Upper lobe of left lung (tissue), 6 donors: Measurements from ENCODE around the gene DDX10. TPM values are rescaled to one million over a fixed set of nuclear protein-coding genes. Genes with fewer than 3 reads are reported as not detected.
A peak's percentile ranks its signal among the peaks of the same experiment; 100 is the strongest.

Experiments
- ATAC-seq, 2 donors: fragments of 200-7000 bp; cut with Tn5 transposase; one replicate each; pipeline ENCODE4 v1.9.1; 2022; ENCODE audit warnings: mild to moderate bottlenecking in 2 of 2, moderate library complexity in 2 of 2; ENCODE audit not compliant: low FRiP score in 2 of 2
- DNase-seq, 2 donors: peaks; one replicate each; pipeline ENCODE4 v3.0.0-alpha.2; 2019 to 2020
- H3K27ac ChIP-seq, 4 donors: fragments of 200-600 bp; sonication (generic); one replicate each; pipeline ENCODE4 v1.5.1; 2016 to 2019
- H3K27me3 ChIP-seq, 4 donors: fragments of 200-600 bp; sonication (generic); one replicate each; pipeline ENCODE4 v1.5.1; 2017 to 2019
- H3K36me3 ChIP-seq, 4 donors: fragments of 200-600 bp; sonication (generic); one replicate each; pipeline ENCODE4 v1.5.1; 2016 to 2019
- H3K4me1 ChIP-seq, 4 donors: fragments of 200-600 bp; sonication (generic); one replicate each; pipeline ENCODE4 v1.5.1; 2018 to 2019
- H3K4me3 ChIP-seq, 4 donors: fragments of 200-600 bp; sonication (generic); one replicate each; pipeline ENCODE4 v1.5.1; 2017 to 2019; ENCODE audit warnings: mild to moderate bottlenecking in 2 of 4, moderate library complexity in 1 of 4
- H3K9me3 ChIP-seq, 4 donors: fragments of 200-600 bp; sonication (generic); one replicate each; pipeline ENCODE4 v1.5.1; 2018 to 2019
- CTCF ChIP-seq, 6 experiments: fragments of 450-650 bp in 4 of 6; fragments of 200-600 bp in 2 of 6; sonication (generic) in 2 of 6; IDR thresholded peaks; one replicate each; pipeline ENCODE4 v1.5.1; 2016 to 2019; ENCODE audit warnings: antibody characterized with exemption in 6 of 6
- EP300 ChIP-seq, 4 donors: sonication (generic); formaldehyde crosslinking; IDR thresholded peaks; one replicate each; pipeline ENCODE4 v1.5.1; 2017; ENCODE audit warnings: antibody characterized with exemption in 4 of 4, control low read depth in 2 of 4
- POLR2A ChIP-seq, 4 donors: fragments of 450-650 bp; IDR thresholded peaks; one replicate each; pipeline ENCODE4 v1.5.1; 2016 to 2017; ENCODE audit warnings: antibody characterized with exemption in 4 of 4, mild to moderate bottlenecking in 2 of 4
- POLR2AphosphoS5 ChIP-seq, 2 donors: sonication (generic); formaldehyde crosslinking; IDR thresholded peaks; one replicate each; pipeline ENCODE4 v1.5.1; 2017; ENCODE audit warnings: antibody characterized with exemption in 2 of 2
- WGBS, 2 donors: methylation state at CpG; one replicate each; pipeline ENCODE4 v1.1.5; 2017 to 2018; 5-methylcytosine and 5-hydroxymethylcytosine counted together
- total RNA-seq, 6 donors: library from RNA; depleted of rRNA in 4 of 6; stranded (reverse); fragments of >200 nt in 4 of 6; gene quantifications; one replicate each; pipeline versions ENCODE4 v1.1.0 to v1.2.1, GENCODE V29; 2016 to 2021
- donor health status: DM: no; HTN: no; CAD: no; lungs with moderate emphysema.
- donor health status: DM: no; HTN: yes; CAD: no; lungs with severe emphysema.

The DDX10 gene
- total RNA-seq = 10 to 100 TPM in 5 of 6 donors, 1 to 10 TPM in 1; 9.0 to 25.2 (median 17.4) TPM

DNA sequence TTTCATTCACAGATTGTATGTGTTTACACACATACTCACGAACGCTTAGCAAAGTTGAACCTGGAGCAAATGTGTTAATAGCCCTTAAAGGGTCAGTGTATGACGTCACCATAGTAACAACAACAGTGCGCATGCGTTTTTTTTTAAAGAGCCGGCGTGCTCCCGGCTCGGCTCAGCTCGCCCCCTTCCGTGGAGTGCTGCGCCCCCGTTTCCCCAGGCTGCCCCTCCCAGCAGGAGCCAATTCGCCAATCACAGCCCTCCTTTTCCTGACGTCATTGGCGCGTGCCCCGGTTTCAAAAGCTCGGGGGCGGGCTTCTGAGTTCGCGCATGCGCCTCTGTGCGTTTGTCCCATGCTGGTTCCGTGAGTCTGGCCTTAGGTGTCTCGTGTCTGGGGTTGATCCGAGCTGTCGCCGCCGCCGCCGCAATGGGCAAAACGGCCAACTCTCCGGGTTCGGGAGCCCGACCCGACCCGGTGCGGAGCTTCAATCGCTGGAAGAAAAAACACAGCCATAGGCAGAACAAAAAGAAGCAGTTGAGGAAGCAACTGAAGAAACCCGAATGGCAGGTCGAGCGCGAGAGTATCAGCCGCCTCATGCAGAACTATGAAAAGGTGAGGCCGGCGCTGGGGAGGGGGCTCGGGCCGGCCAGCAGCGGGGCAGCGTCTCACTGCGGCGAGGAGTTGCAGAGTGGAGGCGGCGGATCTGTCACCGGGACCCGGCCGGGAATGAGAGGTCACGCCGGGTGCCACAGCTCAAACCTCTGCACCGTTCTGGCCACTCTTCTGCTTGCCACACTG, at the start of gene DDX10:
TSS of gene DDX10 (plus strand) at position 340 of the 796 bp plus-strand sequence. CDS start at position 425, 85 bp downstream.
- peak; percentile 98 to 100 for ATAC-seq
- peak within 1 kb of the TSS; percentile 78 to 96 (median 90) for H3K4me3 ChIP-seq
- WGBS, 2 donors = 0% methylated on average over 46 to 61 of the region's 61 CpGs
- peaks cover 9 to 22% (median 20%) of the 10 kb centered on the region in 4 donors for H3K4me1 ChIP-seq
- no peaks in the 10 kb centered on the region for H3K9me3 ChIP-seq
- peak; percentile 95 to 96 for DNase-seq
- no peaks in the 10 kb centered on the region for H3K27me3 ChIP-seq
- TF ChIP-seq POLR2AphosphoS5 (IDR thresholded peaks at IDR 0.05) = peak; percentile 25 to 65
- TF ChIP-seq CTCF (IDR thresholded peaks at IDR 0.05) = no peak
- TF ChIP-seq POLR2A (IDR thresholded peaks at IDR 0.05) = peak in 2 of 4 donors; percentile 38 to 68
- no peak for TF ChIP-seq EP300 (IDR thresholded peaks at IDR 0.05)
- peak within 1 kb of the TSS; percentile 36 to 75 (median 55) for H3K27ac ChIP-seq
- peaks cover 0 to 5% (median 0%) of the 10 kb centered on the region in 4 donors for H3K36me3 ChIP-seq

DNA sequence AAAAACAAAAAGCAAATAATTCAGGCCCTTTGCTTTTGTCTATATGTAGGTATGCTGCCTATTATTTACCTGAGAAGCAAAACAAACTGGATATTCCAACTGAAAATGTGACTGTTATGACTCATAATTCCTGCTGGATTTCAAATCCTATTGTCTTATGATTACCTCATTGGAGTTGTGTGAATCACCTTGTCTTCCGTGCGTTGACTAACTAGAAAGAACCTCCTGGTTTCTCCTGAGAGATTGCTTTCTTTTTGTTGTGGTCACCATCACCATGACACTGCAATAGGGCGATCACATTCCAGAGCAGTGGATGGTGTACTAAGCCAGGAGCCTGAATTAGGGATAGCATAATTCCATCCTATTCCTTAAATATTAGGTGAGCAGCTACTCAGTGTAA, 48.3 kb upstream of the DDX10 start:
- DNase-seq (no peak), ATAC-seq (no peak)
- no peak overlapping the region for H3K27ac ChIP-seq
- WGBS, 2 donors = 90 to 92% methylated on average over 3 of the region's 3 CpGs
- no peaks in the 10 kb centered on the region for H3K36me3 ChIP-seq
- no peak overlapping the region for H3K4me3 ChIP-seq
- H3K9me3 ChIP-seq = no peaks in the 10 kb centered on the region
- TF ChIP-seq POLR2AphosphoS5 (IDR thresholded peaks at IDR 0.05) (no peak), EP300 (IDR thresholded peaks at IDR 0.05) (no peak), CTCF (IDR thresholded peaks at IDR 0.05) (no peak), POLR2A (IDR thresholded peaks at IDR 0.05) (no peak)
- H3K27me3 ChIP-seq = no peaks in the 10 kb centered on the region
- no peaks in the 10 kb centered on the region for H3K4me1 ChIP-seq

DNA sequence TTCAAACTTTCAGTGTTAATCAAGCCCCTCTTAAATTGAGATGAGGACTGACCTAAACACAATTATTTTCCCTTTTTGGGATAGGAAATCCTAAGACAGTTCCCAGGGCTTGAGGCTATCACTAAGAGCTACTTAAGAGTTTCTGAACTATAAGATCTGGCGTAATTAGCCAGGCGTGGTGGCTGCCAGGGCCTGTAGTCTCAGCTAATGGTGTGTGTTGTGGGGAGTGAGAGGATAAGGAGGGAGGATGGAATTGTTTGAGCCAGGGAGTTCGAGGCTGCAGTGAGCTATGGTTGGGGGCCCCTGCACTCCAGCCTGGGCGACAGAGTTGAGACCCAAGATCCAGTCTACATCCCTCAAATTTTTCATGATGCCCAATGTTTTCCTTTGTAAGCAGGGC, 47.8 kb upstream of the DDX10 start:
- H3K9me3 ChIP-seq = no peaks in the 10 kb centered on the region
- no peaks in the 10 kb centered on the region for H3K27me3 ChIP-seq
- DNase-seq (no peak), ATAC-seq (no peak)
- TF ChIP-seq POLR2AphosphoS5 (IDR thresholded peaks at IDR 0.05) (no peak), POLR2A (IDR thresholded peaks at IDR 0.05) (no peak), EP300 (IDR thresholded peaks at IDR 0.05) (no peak)
- H3K27ac ChIP-seq = no peak overlapping the region
- WGBS, 2 donors = 76 to 77% methylated on average over 4 of the region's 4 CpGs
- H3K4me1 ChIP-seq = no peaks in the 10 kb centered on the region
- no peaks in the 10 kb centered on the region for H3K36me3 ChIP-seq
- no peak overlapping the region for H3K4me3 ChIP-seq

GRCh38 chr11:108618529-108618928, 46.3 kb upstream of the DDX10 start:
- TF ChIP-seq CTCF (IDR thresholded peaks at IDR 0.05) (no peak), POLR2A (IDR thresholded peaks at IDR 0.05) (no peak), POLR2AphosphoS5 (IDR thresholded peaks at IDR 0.05) (no peak), EP300 (IDR thresholded peaks at IDR 0.05) (no peak)
- WGBS, 2 donors = 90 to 96% methylated on average over 1 of the region's 1 CpG
- Histone ChIP-seq H3K27ac (no peak overlapping the region), H3K4me1 (no peaks in the 10 kb centered on the region), H3K9me3 (no peaks in the 10 kb centered on the region), H3K27me3 (no peaks in the 10 kb centered on the region), H3K4me3 (no peak overlapping the region), H3K36me3 (no peaks in the 10 kb centered on the region)
- ATAC-seq (no peak), DNase-seq (no peak)

- Histone ChIP-seq H3K9me3 (no peaks in the 10 kb centered on the region), H3K4me1 (no peaks in the 10 kb centered on the region), H3K27ac (no peak overlapping the region), H3K27me3 (no peaks in the 10 kb centered on the region), H3K36me3 (no peaks in the 10 kb centered on the region), H3K4me3 (no peak overlapping the region)
- DNase-seq (no peak), ATAC-seq (no peak)
- 69 to 77% methylated on average over 2 of the region's 2 CpGs for WGBS, 2 donors
- TF ChIP-seq POLR2AphosphoS5 (IDR thresholded peaks at IDR 0.05) (no peak), POLR2A (IDR thresholded peaks at IDR 0.05) (no peak), CTCF (IDR thresholded peaks at IDR 0.05) (no peak), EP300 (IDR thresholded peaks at IDR 0.05) (no peak)
These were observed 43.7 kb upstream of the DDX10 start for GRCh38 chr11:108620958-108621772.
